H9 (cell line): Measurements from ENCODE around the gene PIRT. TPM values are rescaled to one million over a fixed set of nuclear protein-coding genes. Genes with fewer than 3 reads are reported as not detected.

Experiments
- DNase-seq: peaks from one replicate; pipeline ENCODE4 v3.0.0-alpha.2; 2017
- H2AFZ ChIP-seq: one replicate; pipeline ENCODE4 v1.6.1; 2013; ENCODE audit warnings: mild to moderate bottlenecking, low read length, control low read depth, moderate library complexity
- H2AK5ac ChIP-seq: 2 replicates; pipeline ENCODE4 v1.6.1; 2013; ENCODE audit warnings: low read length, control low read depth, mixed read lengths; ENCODE audit not compliant: insufficient read length
- H2BK120ac ChIP-seq: one replicate; pipeline ENCODE4 v1.6.1; 2013; ENCODE audit warnings: low read depth, mild to moderate bottlenecking, low read length, control low read depth, inconsistent platforms; ENCODE audit not compliant: poor library complexity, severe bottlenecking
- H2BK12ac ChIP-seq: 2 replicates; pipeline ENCODE4 v1.6.1; 2013; ENCODE audit warnings: low read length, control low read depth, mixed read lengths, low read depth; ENCODE audit not compliant: insufficient read length
- H2BK15ac ChIP-seq: 2 replicates; pipeline ENCODE4 v1.6.1; 2013; ENCODE audit warnings: low read depth, low read length, control low read depth
- H2BK20ac ChIP-seq: one replicate; pipeline ENCODE4 v1.6.1; 2013; ENCODE audit warnings: low read depth, mild to moderate bottlenecking, low read length, control low read depth, inconsistent platforms; ENCODE audit not compliant: poor library complexity, severe bottlenecking
- H2BK5ac ChIP-seq: 2 replicates; pipeline ENCODE4 v1.6.1; 2013; ENCODE audit warnings: low read length, control low read depth, mixed read lengths; ENCODE audit not compliant: insufficient read length
- H3K14ac ChIP-seq: 2 replicates; pipeline ENCODE4 v1.6.1; 2013; ENCODE audit warnings: low read length, control low read depth; ENCODE audit not compliant: insufficient read depth
- H3K18ac ChIP-seq: 2 replicates; pipeline ENCODE4 v1.6.1; 2013; ENCODE audit warnings: low read depth, mild to moderate bottlenecking, mixed read lengths, low read length, control low read depth; ENCODE audit not compliant: insufficient read length
- H3K23ac ChIP-seq: 2 replicates; pipeline ENCODE4 v1.6.1; 2013; ENCODE audit warnings: low read length, control low read depth, mixed read lengths, low read depth; ENCODE audit not compliant: insufficient read length
- H3K23me2 ChIP-seq: 2 replicates; pipeline ENCODE4 v1.6.1; 2013; ENCODE audit warnings: low read depth, mild to moderate bottlenecking, mixed read lengths, low read length, control low read depth; ENCODE audit not compliant: insufficient read length, poor library complexity, severe bottlenecking
- H3K27ac ChIP-seq: 2 replicates; pipeline ENCODE4 v1.5.1; 2013; ENCODE audit warnings: low read length, control low read depth, mixed read lengths, low read depth; ENCODE audit not compliant: insufficient read length
- H3K27me3 ChIP-seq: 2 replicates; pipeline ENCODE4 v1.6.1; 2013; ENCODE audit warnings: low read length, control low read depth, inconsistent platforms; ENCODE audit not compliant: insufficient read depth
- H3K4ac ChIP-seq: 2 replicates; pipeline ENCODE4 v1.6.1; 2013; ENCODE audit warnings: low read depth, mild to moderate bottlenecking, control low read depth, inconsistent platforms, low read length, moderate library complexity
- H3K4me1 ChIP-seq: 2 replicates; pipeline ENCODE4 v1.6.1; 2013; ENCODE audit warnings: low read length, control low read depth, inconsistent platforms; ENCODE audit not compliant: insufficient read depth
- H3K4me2 ChIP-seq: 2 replicates; pipeline ENCODE4 v1.6.1; 2013; ENCODE audit warnings: low read length, control low read depth, mixed read lengths; ENCODE audit not compliant: insufficient read length, insufficient read depth
- H3K56ac ChIP-seq: 2 replicates; pipeline ENCODE4 v1.6.1; 2013; ENCODE audit warnings: low read depth, mild to moderate bottlenecking, mixed read lengths, low read length, control low read depth; ENCODE audit not compliant: insufficient read length
- H3K79me1 ChIP-seq: 2 replicates; pipeline ENCODE4 v1.6.1; 2013; ENCODE audit warnings: low read depth, mild to moderate bottlenecking, moderate library complexity, low read length, control low read depth, inconsistent platforms; ENCODE audit not compliant: insufficient read depth, poor library complexity, severe bottlenecking
- H3K79me2 ChIP-seq: 2 replicates; pipeline ENCODE4 v1.6.1; 2013; ENCODE audit warnings: low read length, control low read depth, inconsistent platforms; ENCODE audit not compliant: insufficient read depth
- H3K9ac ChIP-seq: 2 replicates; pipeline ENCODE4 v1.6.1; 2013; ENCODE audit warnings: low read length, control low read depth, mixed read lengths; ENCODE audit not compliant: insufficient read length; ENCODE audit errors: extremely low read depth
- H3K9me3 ChIP-seq: one replicate; pipeline ENCODE4 v1.6.1; 2013; ENCODE audit warnings: low read depth, low read length, inconsistent platforms; ENCODE audit not compliant: control insufficient read depth
- H3T11ph ChIP-seq: one replicate; pipeline ENCODE4 v1.6.1; 2013; ENCODE audit warnings: mild to moderate bottlenecking, low read length, control low read depth, inconsistent platforms
- H4K20me1 ChIP-seq: one replicate; pipeline ENCODE4 v1.6.1; 2013; ENCODE audit not compliant: control insufficient read depth, insufficient read length, insufficient read depth
- H4K5ac ChIP-seq: 2 replicates; pipeline ENCODE4 v1.6.1; 2013; ENCODE audit warnings: low read depth, mild to moderate bottlenecking, mixed read lengths, low read length, control low read depth; ENCODE audit not compliant: insufficient read length
- H4K8ac ChIP-seq: replicated peaks from 2 replicates; pipeline ENCODE4 v1.6.1; 2013; ENCODE audit warnings: low read length, control low read depth, mixed read lengths, low read depth; ENCODE audit not compliant: insufficient read length
- H4K91ac ChIP-seq: 2 replicates; pipeline ENCODE4 v1.6.1; 2013; ENCODE audit warnings: low read depth, mild to moderate bottlenecking, moderate library complexity, mixed read lengths, low read length, control low read depth; ENCODE audit not compliant: insufficient read length
- H3K27ac Mint-ChIP-seq, 3 experiments: 2 replicates in 2 of 3; 3 replicates in 1 of 3; pipeline ENCODE4 v1.8.0; 2020 to 2021; ENCODE audit warnings: mixed read lengths in 3 of 3, mild to moderate bottlenecking in 1 of 3, moderate library complexity in 1 of 3
- H3K27me3 Mint-ChIP-seq: 2 replicates; pipeline ENCODE4 v1.8.0; 2021; ENCODE audit warnings: low read depth, mild to moderate bottlenecking, moderate library complexity, mixed read lengths
- H3K36me3 Mint-ChIP-seq, 3 experiments: 2 replicates in 2 of 3; 3 replicates in 1 of 3; pipeline ENCODE4 v1.8.0; 2020 to 2021; ENCODE audit warnings: low read depth in 3 of 3, mixed read lengths in 3 of 3; ENCODE audit not compliant: insufficient read depth in 1 of 3
- H3K4me1 Mint-ChIP-seq, 2 experiments: 2 replicates each; pipeline ENCODE4 v1.8.0; 2020; ENCODE audit warnings: mixed read lengths in 2 of 2
- H3K4me3 Mint-ChIP-seq, 2 experiments: 2 replicates in 1 of 2; 3 replicates in 1 of 2; pipeline ENCODE4 v1.8.0; 2020 to 2021; ENCODE audit warnings: mild to moderate bottlenecking in 2 of 2, mixed read lengths in 2 of 2, moderate library complexity in 1 of 2
- H3K9me3 Mint-ChIP-seq, 2 experiments: 2 replicates in 1 of 2; 3 replicates in 1 of 2; pipeline ENCODE4 v1.8.0; 2020; ENCODE audit warnings: mild to moderate bottlenecking in 2 of 2, mixed read lengths in 2 of 2, moderate library complexity in 1 of 2
- CTCF ChIP-seq: fragments of 200-600 bp; sonication (generic); conservative IDR thresholded peaks from 3 replicates; pipeline ENCODE4 v1.8.0; 2021; ENCODE audit warnings: antibody characterized with exemption, mild to moderate bottlenecking
- WGBS: extraction: QIAGEN DNeasy Blood & Tissue Kit; methylation state at CpG from one replicate; pipeline ENCODE4 v1.1.7; 2013; ENCODE audit warnings: missing lambda C conversion rate, low lambda C conversion rate, mixed read lengths; ENCODE audit not compliant: insufficient read length; ENCODE audit errors: extremely low coverage; 5-methylcytosine and 5-hydroxymethylcytosine counted together
- total RNA-seq: library from RNA; stranded (reverse); gene quantifications from 2 replicates; pipeline ENCODE4 v1.2.1, GENCODE V29; 2021

The PIRT gene
- total RNA-seq, 1 experiment from 2014 or later: not detected

GRCh38 chr17:10812674-10813073, 25.2 kb downstream of the PIRT start:
- H2AK5ac ChIP-seq: no peak overlapping the region
- WGBS: no CpG with 5 or more reads among the region's 5 CpGs
- no peak overlapping the region for H3T11ph ChIP-seq
- Mint-ChIP-seq H3K27ac (no peak overlapping the region), H3K27me3 (no peaks in the 10 kb centered on the region; the same call in 1 of the 2 replicates), H3K9me3 (no peaks in the 10 kb centered on the region), H3K36me3 (no peaks in the 10 kb centered on the region), H3K4me3 (no peak overlapping the region), H3K4me1 (no peaks in the 10 kb centered on the region)
- H3K18ac ChIP-seq: no peak overlapping the region
- H3K4ac ChIP-seq: no peak overlapping the region
- H3K23me2 ChIP-seq: no peaks in the 10 kb centered on the region
- H3K56ac ChIP-seq: no peak overlapping the region
- no peaks in the 10 kb centered on the region for H3K9me3 ChIP-seq
- no peak overlapping the region for H2BK120ac ChIP-seq
- no peak for DNase-seq
- no peak overlapping the region for H2AFZ ChIP-seq
- H3K79me2 ChIP-seq: no peaks in the 10 kb centered on the region
- no peak overlapping the region for H4K8ac ChIP-seq
- TF ChIP-seq CTCF: no peak
- H3K9ac ChIP-seq: no peak overlapping the region
- H4K91ac ChIP-seq: no peak overlapping the region
- no peak overlapping the region for H2BK15ac ChIP-seq
- no peak overlapping the region for H3K27ac ChIP-seq
- H4K5ac ChIP-seq: no peak overlapping the region
- H3K4me1 ChIP-seq: no peaks in the 10 kb centered on the region
- no peaks in the 10 kb centered on the region for H3K79me1 ChIP-seq
- H2BK12ac ChIP-seq: no peak overlapping the region
- no peak overlapping the region for H2BK20ac ChIP-seq
- H4K20me1 ChIP-seq: no peaks in the 10 kb centered on the region
- H3K4me2 ChIP-seq: no peak overlapping the region
- no peak overlapping the region for H3K23ac ChIP-seq
- no peak overlapping the region for H2BK5ac ChIP-seq
- H3K14ac ChIP-seq: no peak overlapping the region
- H3K27me3 ChIP-seq: no peaks in the 10 kb centered on the region
